ENCODE data around the gene DEXI.

The DEXI gene

DNA sequence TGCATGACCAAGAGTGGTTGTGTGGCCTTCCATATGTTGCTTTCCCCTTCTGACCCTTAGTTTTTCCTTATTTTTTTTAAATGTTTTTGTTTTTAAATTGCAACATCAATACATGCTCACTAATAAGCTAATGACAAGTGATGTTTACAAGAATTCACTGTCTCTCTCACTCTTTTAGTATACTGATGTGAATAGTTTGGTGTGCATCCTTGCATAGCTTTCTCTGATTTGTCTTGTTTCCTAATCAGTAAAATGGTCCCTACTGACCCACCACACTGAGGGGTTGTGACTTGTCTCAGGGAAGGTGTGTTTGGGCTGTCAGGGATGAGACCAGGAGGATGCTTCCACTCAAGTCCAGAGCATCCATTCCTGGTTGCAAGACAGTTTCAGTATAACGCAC, 39.3 kb downstream of the DEXI start:
- no peak for TF ChIP-seq CTCF (IDR thresholded peaks at IDR 0.05; ENCODE audit: low read depth, low read length)
- Histone ChIP-seq H3K4me1 (no peaks in the 10 kb centered on the region), H3K4me3 (ENCODE audit: low read depth, low read length) (no peak overlapping the region), H3K9me3 (no peaks in the 10 kb centered on the region; the same call in 1 of the 2 replicates), H3K27me3 (no peaks in the 10 kb centered on the region), H3K36me3 (no peaks in the 10 kb centered on the region)
- DNase-seq = no peak

DNA sequence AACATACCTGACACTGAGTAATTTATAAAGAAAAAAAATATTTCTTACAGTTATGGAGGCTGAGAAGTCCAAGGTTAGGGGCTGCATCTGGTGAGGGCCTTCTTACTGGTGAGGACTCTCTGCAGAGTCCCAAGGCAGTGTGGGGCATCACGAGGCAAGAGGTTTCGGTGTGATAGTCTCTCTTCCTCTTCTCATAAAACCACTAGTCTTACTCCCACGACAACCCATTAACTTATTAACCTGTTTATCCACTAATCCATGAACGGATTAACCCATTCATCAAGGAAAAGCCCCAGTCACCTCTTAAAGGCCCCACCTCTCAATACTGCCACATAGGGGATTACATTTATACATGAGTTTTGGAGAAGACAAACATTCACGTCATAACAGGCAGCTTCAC, 45.1 kb downstream of the DEXI start:
- DNase-seq = no peak
- Histone ChIP-seq H3K27me3 (peaks cover 24% of the 10 kb centered on the region), H3K4me1 (no peaks in the 10 kb centered on the region), H3K9me3 (no peaks in the 10 kb centered on the region), H3K4me3 (ENCODE audit: low read depth, low read length) (no peak overlapping the region), H3K36me3 (no peaks in the 10 kb centered on the region)
- TF ChIP-seq CTCF (IDR thresholded peaks at IDR 0.05; ENCODE audit: low read depth, low read length) = no peak

DNA sequence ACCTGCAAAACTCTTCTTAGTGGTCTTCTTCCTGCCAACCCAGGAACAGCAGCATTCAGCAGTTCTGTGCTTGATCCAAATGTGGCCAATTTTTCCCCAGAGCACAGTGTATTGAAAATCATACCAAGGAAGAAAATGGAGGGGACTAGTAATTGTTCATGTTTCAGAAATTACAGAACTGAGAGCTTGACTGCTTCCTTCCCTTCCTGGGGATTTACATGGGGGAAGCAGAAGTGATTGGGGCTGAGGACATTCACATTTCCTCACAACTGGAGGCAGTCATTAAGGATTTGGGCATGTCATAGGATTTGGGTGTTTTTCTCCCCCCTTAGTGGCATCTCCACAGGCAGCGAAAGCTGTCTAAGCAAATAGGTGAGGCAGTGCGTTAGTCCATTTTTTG, 45.5 kb downstream of the DEXI start:
- TF ChIP-seq CTCF (IDR thresholded peaks at IDR 0.05; ENCODE audit: low read depth, low read length) = no peak
- Histone ChIP-seq H3K9me3 (no peaks in the 10 kb centered on the region), H3K4me1 (no peaks in the 10 kb centered on the region), H3K36me3 (no peaks in the 10 kb centered on the region), H3K27me3 (peaks cover 24% of the 10 kb centered on the region), H3K4me3 (ENCODE audit: low read depth, low read length) (no peak overlapping the region)
- no peak for DNase-seq

DNA sequence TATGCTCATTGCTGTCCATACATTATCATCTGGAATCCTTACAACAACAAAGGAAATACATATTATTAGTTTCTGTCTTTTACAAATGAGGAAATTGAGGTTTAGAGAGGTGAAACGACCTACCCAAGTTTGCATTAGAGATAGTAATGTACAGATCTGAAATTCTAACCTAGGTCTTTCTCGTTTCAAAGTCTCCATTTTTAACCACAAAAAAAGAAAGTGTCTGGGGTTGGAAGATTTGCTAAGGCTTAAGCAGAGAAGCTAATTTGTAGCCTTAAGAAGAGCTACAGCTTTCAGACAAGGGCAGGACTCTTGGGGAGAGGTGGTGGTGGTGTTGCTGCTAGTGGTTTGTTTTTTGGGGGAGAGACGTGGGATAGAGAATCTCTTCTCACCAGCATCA, 46.1 kb downstream of the DEXI start:
- no peak for TF ChIP-seq CTCF (IDR thresholded peaks at IDR 0.05; ENCODE audit: low read depth, low read length)
- H3K4me1 ChIP-seq = no peaks in the 10 kb centered on the region
- no peaks in the 10 kb centered on the region for H3K9me3 ChIP-seq
- DNase-seq = no peak
- H3K27me3 ChIP-seq = peaks cover 24% of the 10 kb centered on the region
- no peak overlapping the region for H3K4me3 ChIP-seq (ENCODE audit: low read depth, low read length)
- no peaks in the 10 kb centered on the region for H3K36me3 ChIP-seq

- no peak for TF ChIP-seq CTCF (IDR thresholded peaks at IDR 0.05; ENCODE audit: low read depth, low read length)
- DNase-seq = no peak
- no peak overlapping the region for H3K4me3 ChIP-seq (ENCODE audit: low read depth, low read length)
- H3K27me3 ChIP-seq = peaks cover 24% of the 10 kb centered on the region
- no peaks in the 10 kb centered on the region for H3K36me3 ChIP-seq
- H3K9me3 ChIP-seq = no peaks in the 10 kb centered on the region
- H3K4me1 ChIP-seq = no peaks in the 10 kb centered on the region
Measured at GRCh38 chr16:10895053-10895946, 47.0 kb downstream of the DEXI start.

- no peak for TF ChIP-seq CTCF (IDR thresholded peaks at IDR 0.05; ENCODE audit: low read depth, low read length)
- H3K27me3 ChIP-seq = peaks cover 24% of the 10 kb centered on the region
- H3K36me3 ChIP-seq = no peaks in the 10 kb centered on the region
- no peaks in the 10 kb centered on the region for H3K9me3 ChIP-seq
- no peaks in the 10 kb centered on the region for H3K4me1 ChIP-seq
- DNase-seq = no peak
- H3K4me3 ChIP-seq (ENCODE audit: low read depth, low read length) = no peak overlapping the region
Measured at GRCh38 chr16:10892782-10893318, 49.4 kb downstream of the DEXI start.
